Karpas-422 (cell line): ENCODE results near the gene GPX4. TPM values are rescaled to one million over a fixed set of nuclear protein-coding genes. Genes with fewer than 3 reads are reported as not detected.
A peak's percentile ranks its signal among the peaks of the same experiment; 100 is the strongest.

Experiments
- DNase-seq: peaks from one replicate; pipeline ENCODE4 v3.0.0-alpha.2; 2015
- H2AFZ ChIP-seq: fragments of 200-600 bp; sonication (generic); 2 replicates; pipeline ENCODE4 v1.6.1; 2014; ENCODE audit warnings: antibody characterized with exemption, low read length, mixed read lengths
- H3K27ac ChIP-seq: fragments of 200-600 bp; sonication (generic); 2 replicates; pipeline ENCODE4 v1.5.1; 2014; ENCODE audit warnings: mild to moderate bottlenecking, low read length, moderate library complexity
- H3K27me3 ChIP-seq: fragments of 200-600 bp; sonication (generic); 2 replicates; pipeline ENCODE4 v1.6.1; 2014; ENCODE audit warnings: low read length, mixed read lengths
- H3K36me3 ChIP-seq: fragments of 200-600 bp; sonication (generic); 2 replicates; pipeline ENCODE4 v1.6.1; 2014; ENCODE audit warnings: low read length, mixed read lengths; ENCODE audit not compliant: insufficient read depth
- H3K4me1 ChIP-seq: fragments of 200-600 bp; sonication (generic); 2 replicates; pipeline ENCODE4 v1.6.1; 2014; ENCODE audit warnings: mild to moderate bottlenecking, low read length, mixed read lengths
- H3K4me2 ChIP-seq: fragments of 200-600 bp; sonication (generic); 2 replicates; pipeline ENCODE4 v1.6.1; 2014; ENCODE audit warnings: low read length, low read depth, mild to moderate bottlenecking; ENCODE audit not compliant: poor library complexity, severe bottlenecking
- H3K4me3 ChIP-seq: fragments of 200-600 bp; sonication (generic); 2 replicates; pipeline ENCODE4 v1.5.1; 2014; ENCODE audit warnings: mild to moderate bottlenecking, antibody characterized with exemption, low read length, mixed read lengths
- H3K79me2 ChIP-seq: fragments of 200-600 bp; sonication (generic); 2 replicates; pipeline ENCODE4 v1.6.1; 2014; ENCODE audit warnings: mild to moderate bottlenecking, low read length, mixed read lengths
- H3K9ac ChIP-seq: fragments of 200-600 bp; sonication (generic); 2 replicates; pipeline ENCODE4 v1.6.0; 2014; ENCODE audit warnings: low read length
- H3K9me2 ChIP-seq: fragments of 200-600 bp; sonication (generic), shearing (Covaris generic); replicated peaks from 2 replicates; pipeline ENCODE4 v1.6.0; 2014; ENCODE audit warnings: mild to moderate bottlenecking, low read length, moderate library complexity; ENCODE audit not compliant: insufficient read depth
- H3K9me3 ChIP-seq: fragments of 300-700, 200-600 bp; sonication (generic); 2 replicates; pipeline ENCODE4 v1.6.1; 2014; ENCODE audit warnings: low read length, mixed read lengths
- H4K20me1 ChIP-seq: fragments of 200-600 bp; sonication (generic); 2 replicates; pipeline ENCODE4 v1.6.1; 2014; ENCODE audit warnings: mild to moderate bottlenecking, antibody characterized with exemption, low read length, low read depth; ENCODE audit not compliant: insufficient read depth
- total RNA-seq: library from RNA; depleted of rRNA; stranded (reverse); fragments of >200 nt; shearing (Covaris generic); gene quantifications from 2 replicates; pipeline ENCODE4 v1.2.3, GENCODE V29; 2014; ENCODE audit warnings: low replicate concordance

GPX4 gene
- total RNA-seq, 1 experiment from 2014 or later = 286 TPM

GRCh38 chr19:1132552-1133383, 29.0 kb downstream of the GPX4 start:
- peaks cover 36% of the 10 kb centered on the region for H4K20me1 ChIP-seq
- H3K27ac ChIP-seq = no peak overlapping the region
- H3K4me3 ChIP-seq = peak overlapping the region; percentile 70
- H3K79me2 ChIP-seq = no peaks in the 10 kb centered on the region
- H3K4me2 ChIP-seq = peak overlapping the region; percentile 91
- H3K9ac ChIP-seq = peak overlapping the region; percentile 74
- no peak for DNase-seq
- no peaks in the 10 kb centered on the region for H3K9me2 ChIP-seq
- peaks cover 3% of the 10 kb centered on the region; the same call in 1 of the 2 replicates for H3K27me3 ChIP-seq
- H3K4me1 ChIP-seq = peaks cover 30% of the 10 kb centered on the region
- H2AFZ ChIP-seq = no peak overlapping the region
- no peaks in the 10 kb centered on the region for H3K9me3 ChIP-seq
- H3K36me3 ChIP-seq = no peaks in the 10 kb centered on the region

- H3K36me3 ChIP-seq = no peaks in the 10 kb centered on the region
- peak; percentile 96 for DNase-seq
- H3K27me3 ChIP-seq = peaks cover 3% of the 10 kb centered on the region; the same call in 1 of the 2 replicates
- peak overlapping the region; percentile 91 for H3K4me2 ChIP-seq
- no peaks in the 10 kb centered on the region for H3K9me3 ChIP-seq
- peaks cover 36% of the 10 kb centered on the region for H4K20me1 ChIP-seq
- H3K79me2 ChIP-seq = no peaks in the 10 kb centered on the region
- peak overlapping the region; percentile 70 for H3K4me3 ChIP-seq
- H3K4me1 ChIP-seq = peaks cover 30% of the 10 kb centered on the region
- H3K27ac ChIP-seq = no peak overlapping the region
- H2AFZ ChIP-seq = no peak overlapping the region
- peak overlapping the region; percentile 74 for H3K9ac ChIP-seq
- no peaks in the 10 kb centered on the region for H3K9me2 ChIP-seq
Observed at GRCh38 chr19:1133471-1133929, 29.7 kb downstream of the GPX4 start.

GRCh38 chr19:1134431-1134830, 30.6 kb downstream of the GPX4 start:
- Histone ChIP-seq H3K4me3 (no peak overlapping the region), H2AFZ (no peak overlapping the region), H3K4me2 (no peak overlapping the region), H3K9ac (no peak overlapping the region), H4K20me1 (peaks cover 36% of the 10 kb centered on the region), H3K9me2 (no peaks in the 10 kb centered on the region), H3K27ac (no peak overlapping the region), H3K4me1 (peaks cover 30% of the 10 kb centered on the region), H3K27me3 (peaks cover 3% of the 10 kb centered on the region; the same call in 1 of the 2 replicates), H3K9me3 (no peaks in the 10 kb centered on the region), H3K79me2 (no peaks in the 10 kb centered on the region), H3K36me3 (no peaks in the 10 kb centered on the region)
- DNase-seq = no peak

- H3K27me3 ChIP-seq = peaks cover 3% of the 10 kb centered on the region; the same call in 1 of the 2 replicates
- no peak overlapping the region for H3K27ac ChIP-seq
- no peak overlapping the region for H3K4me2 ChIP-seq
- H3K9ac ChIP-seq = no peak overlapping the region
- H3K9me2 ChIP-seq = no peaks in the 10 kb centered on the region
- no peak overlapping the region for H2AFZ ChIP-seq
- no peak for DNase-seq
- H3K79me2 ChIP-seq = no peaks in the 10 kb centered on the region
- H3K9me3 ChIP-seq = no peaks in the 10 kb centered on the region
- peaks cover 30% of the 10 kb centered on the region for H3K4me1 ChIP-seq
- H3K4me3 ChIP-seq = no peak overlapping the region
- H4K20me1 ChIP-seq = peaks cover 29% of the 10 kb centered on the region
- H3K36me3 ChIP-seq = no peaks in the 10 kb centered on the region
Observed at GRCh38 chr19:1135454-1135853, 31.7 kb downstream of the GPX4 start.

- H3K4me1 ChIP-seq = peaks cover 26% of the 10 kb centered on the region
- no peaks in the 10 kb centered on the region for H3K9me3 ChIP-seq
- H3K9ac ChIP-seq = no peak overlapping the region
- no peak overlapping the region for H2AFZ ChIP-seq
- H3K4me2 ChIP-seq = no peak overlapping the region
- H3K27me3 ChIP-seq = peaks cover 3% of the 10 kb centered on the region; the same call in 1 of the 2 replicates
- H3K9me2 ChIP-seq = no peaks in the 10 kb centered on the region
- H3K79me2 ChIP-seq = no peaks in the 10 kb centered on the region
- H4K20me1 ChIP-seq = peaks cover 21% of the 10 kb centered on the region
- no peak overlapping the region for H3K27ac ChIP-seq
- no peak for DNase-seq
- no peaks in the 10 kb centered on the region for H3K36me3 ChIP-seq
- H3K4me3 ChIP-seq = no peak overlapping the region
Observed at GRCh38 chr19:1136201-1136600, 32.4 kb downstream of the GPX4 start.

GRCh38 chr19:1136621-1137317, 33.0 kb downstream of the GPX4 start:
- H3K4me3 ChIP-seq = no peak overlapping the region
- no peaks in the 10 kb centered on the region for H3K9me2 ChIP-seq
- H3K27me3 ChIP-seq = no peaks in the 10 kb centered on the region
- DNase-seq = no peak
- H4K20me1 ChIP-seq = peaks cover 16% of the 10 kb centered on the region
- peaks cover 21% of the 10 kb centered on the region for H3K4me1 ChIP-seq
- no peak overlapping the region for H2AFZ ChIP-seq
- no peaks in the 10 kb centered on the region for H3K9me3 ChIP-seq
- H3K36me3 ChIP-seq = no peaks in the 10 kb centered on the region
- H3K9ac ChIP-seq = no peak overlapping the region
- H3K79me2 ChIP-seq = no peaks in the 10 kb centered on the region
- no peak overlapping the region for H3K4me2 ChIP-seq
- no peak overlapping the region for H3K27ac ChIP-seq

- H3K9ac ChIP-seq = no peak overlapping the region
Observed at GRCh38 chr19:1138121-1138520, 34.3 kb downstream of the GPX4 start.

GRCh38 chr19:1139126-1139525, 35.3 kb downstream of the GPX4 start:
- Histone ChIP-seq H3K4me3 (no peak overlapping the region), H3K27ac (no peak overlapping the region), H3K79me2 (no peaks in the 10 kb centered on the region), H3K4me2 (no peak overlapping the region), H4K20me1 (no peaks in the 10 kb centered on the region), H3K27me3 (no peaks in the 10 kb centered on the region), H3K36me3 (peaks cover 4% of the 10 kb centered on the region; the same call in 1 of the 2 replicates), H3K9me3 (no peaks in the 10 kb centered on the region), H3K9me2 (no peaks in the 10 kb centered on the region), H2AFZ (no peak overlapping the region), H3K4me1 (no peaks in the 10 kb centered on the region), H3K9ac (no peak overlapping the region)
- DNase-seq = no peak

More at GRCh38 chr19:1138121-1138520, 34.3 kb downstream of the GPX4 start:
- no peaks in the 10 kb centered on the region for H3K79me2 ChIP-seq
- no peak overlapping the region for H3K27ac ChIP-seq
- H2AFZ ChIP-seq = no peak overlapping the region
- no peaks in the 10 kb centered on the region; the same call in 1 of the 2 replicates for H3K36me3 ChIP-seq
- H3K4me1 ChIP-seq = peaks cover 7% of the 10 kb centered on the region
- H3K9me3 ChIP-seq = no peaks in the 10 kb centered on the region
- no peak overlapping the region for H3K4me3 ChIP-seq
- no peaks in the 10 kb centered on the region for H3K27me3 ChIP-seq
- no peak overlapping the region for H3K4me2 ChIP-seq
- peaks cover 3% of the 10 kb centered on the region for H4K20me1 ChIP-seq
- no peaks in the 10 kb centered on the region for H3K9me2 ChIP-seq
- DNase-seq = no peak
